GM21825 (cell line): ENCODE data around the gene NANS.

Experiments
- ATAC-seq: cut with Tn5 transposase; IDR thresholded peaks from one replicate; pipeline ENCODE4 v1.9.1; 2021; ENCODE audit warnings: mild to moderate bottlenecking, moderate library complexity; ENCODE audit not compliant: unreplicated experiment

NANS gene

DNA sequence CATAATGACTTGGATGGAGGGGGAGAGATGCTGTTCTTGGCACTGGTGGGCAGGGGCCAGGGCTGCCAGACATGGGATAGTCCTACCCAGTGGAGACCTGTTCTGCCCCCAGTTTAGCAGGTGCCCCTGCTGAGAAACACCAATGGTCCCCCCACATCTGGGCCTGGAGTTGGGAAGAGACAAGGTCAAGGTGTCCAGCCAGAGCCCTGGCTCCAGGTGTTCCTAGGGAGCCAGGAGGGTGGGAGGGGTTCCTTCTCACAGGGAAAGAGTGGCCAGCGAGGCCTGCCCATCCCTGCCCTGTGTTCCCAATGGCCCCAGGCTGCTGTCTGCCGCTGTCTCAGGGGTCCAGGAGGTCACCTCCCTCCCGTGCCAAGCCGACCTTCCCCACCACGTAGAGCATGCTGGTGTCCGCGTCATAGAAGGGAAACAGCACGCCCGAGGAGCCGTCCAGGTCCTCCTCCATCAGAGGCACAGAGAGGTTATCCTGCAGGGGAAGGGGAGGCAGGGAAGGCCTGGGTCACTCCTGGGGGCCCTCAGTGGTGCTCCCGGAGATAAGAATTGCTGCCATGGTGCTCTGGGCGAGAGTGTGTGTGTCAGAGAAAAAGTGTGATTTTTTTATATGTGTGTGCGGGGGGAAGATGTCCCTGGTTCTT lies 74.2 kb downstream of the NANS start:
- ATAC-seq: no peak

DNA sequence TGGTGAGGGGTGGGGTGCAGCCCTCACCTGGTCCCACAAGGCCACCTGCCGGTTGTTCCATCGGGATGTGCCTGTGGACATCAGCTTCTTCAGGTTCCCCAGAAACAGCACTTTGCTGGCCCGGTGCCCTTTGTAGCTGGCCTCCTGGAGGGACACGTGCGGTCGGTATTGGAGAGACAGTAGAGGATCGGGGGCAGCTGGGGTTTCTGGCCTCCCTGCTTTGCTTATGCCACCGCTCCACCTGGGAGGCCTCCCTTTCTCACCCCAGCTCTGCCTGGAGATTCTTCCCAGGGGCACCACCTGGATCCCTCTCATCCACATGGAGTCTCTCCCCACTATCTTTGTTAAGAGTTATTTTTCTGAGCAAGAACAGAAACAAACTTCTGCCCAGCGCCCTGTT lies 75.6 kb downstream of the NANS start:
- ATAC-seq: no peak
